ENCODE results near the gene KDM7A.

DNA sequence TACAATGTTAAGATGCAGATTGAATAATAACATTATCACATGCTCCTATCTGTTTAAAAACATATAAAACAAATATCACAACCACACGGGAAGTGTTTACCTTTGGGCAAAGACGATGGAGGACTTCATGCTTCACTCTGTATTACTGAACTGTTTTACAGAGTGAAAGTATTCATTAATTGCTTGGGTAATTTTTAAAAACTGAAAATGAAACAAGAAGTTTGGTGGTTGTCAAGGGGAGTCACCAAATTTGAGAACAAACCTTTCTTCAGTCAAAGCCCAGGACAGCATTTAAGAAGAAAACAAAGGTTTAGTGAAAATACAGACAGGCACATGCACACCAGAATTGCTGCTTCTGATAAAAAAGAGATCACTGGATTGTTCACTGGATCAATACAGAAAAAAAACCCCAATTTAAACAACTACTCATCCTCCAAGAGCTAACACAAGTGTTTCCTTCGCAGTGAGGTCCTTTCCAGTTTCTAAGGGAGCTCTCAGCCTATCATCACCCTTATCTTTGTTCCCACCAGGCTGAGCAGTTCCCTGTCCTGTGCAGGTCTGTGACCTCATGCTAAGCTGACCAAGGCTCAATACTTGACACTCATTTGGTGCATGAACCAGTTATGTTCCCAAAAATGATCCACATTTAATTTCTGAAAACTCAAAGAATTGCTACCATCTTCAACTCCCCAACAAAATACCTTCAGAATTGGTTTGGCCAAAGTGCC lies 122.8 kb downstream of the KDM7A start:
- TF ChIP-seq, protein P1, sequence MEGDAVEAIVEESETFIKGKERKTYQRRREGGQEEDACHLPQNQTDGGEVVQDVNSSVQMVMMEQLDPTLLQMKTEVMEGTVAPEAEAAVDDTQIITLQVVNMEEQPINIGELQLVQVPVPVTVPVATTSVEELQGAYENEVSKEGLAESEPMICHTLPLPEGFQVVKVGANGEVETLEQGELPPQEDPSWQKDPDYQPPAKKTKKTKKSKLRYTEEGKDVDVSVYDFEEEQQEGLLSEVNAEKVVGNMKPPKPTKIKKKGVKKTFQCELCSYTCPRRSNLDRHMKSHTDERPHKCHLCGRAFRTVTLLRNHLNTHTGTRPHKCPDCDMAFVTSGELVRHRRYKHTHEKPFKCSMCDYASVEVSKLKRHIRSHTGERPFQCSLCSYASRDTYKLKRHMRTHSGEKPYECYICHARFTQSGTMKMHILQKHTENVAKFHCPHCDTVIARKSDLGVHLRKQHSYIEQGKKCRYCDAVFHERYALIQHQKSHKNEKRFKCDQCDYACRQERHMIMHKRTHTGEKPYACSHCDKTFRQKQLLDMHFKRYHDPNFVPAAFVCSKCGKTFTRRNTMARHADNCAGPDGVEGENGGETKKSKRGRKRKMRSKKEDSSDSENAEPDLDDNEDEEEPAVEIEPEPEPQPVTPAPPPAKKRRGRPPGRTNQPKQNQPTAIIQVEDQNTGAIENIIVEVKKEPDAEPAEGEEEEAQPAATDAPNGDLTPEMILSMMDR (conservative IDR thresholded peaks at IDR 0.05; ENCODE audit: low read length), result no peak
- no peak for TF ChIP-seq EZH2phosphoT487 (IDR thresholded peaks at IDR 0.05; ENCODE audit: borderline replicate concordance, low read depth, low read length)

Measured in OCI-LY7 (cell line).